RWPE2 (cell line): ENCODE measurements around the gene TMEM145.

ENCODE experiments used
- ATAC-seq: fragments of 200-7000 bp; cut with Tn5 transposase; 3 replicates; pipeline ENCODE4 v1.9.1; 2021; ENCODE audit warnings: low read depth
- DNase-seq: peaks from one replicate; pipeline ENCODE4 v3.0.0-alpha.2; 2020; ENCODE audit warnings: low spot score
- H3K27ac ChIP-seq: fragments of 450-650 bp; 2 replicates; pipeline ENCODE4 v1.5.1; 2017; ENCODE audit warnings: mild to moderate bottlenecking; ENCODE audit not compliant: poor library complexity, severe bottlenecking
- H3K27me3 ChIP-seq: fragments of 250-450 bp; sonication (Bioruptor Pico); 2 replicates; pipeline ENCODE4 v1.5.1; 2021; ENCODE audit warnings: mild to moderate bottlenecking, moderate library complexity; ENCODE audit not compliant: insufficient read depth, poor library complexity, severe bottlenecking
- H3K36me3 ChIP-seq: fragments of 250-450 bp; sonication (Bioruptor Pico); 2 replicates; pipeline ENCODE4 v1.5.1; 2020; ENCODE audit warnings: low read depth, mild to moderate bottlenecking, moderate library complexity
- H3K4me1 ChIP-seq: fragments of 250-450 bp; sonication (Bioruptor Pico); 2 replicates; pipeline ENCODE4 v1.5.1; 2021; ENCODE audit warnings: mild to moderate bottlenecking, moderate library complexity; ENCODE audit not compliant: insufficient read depth, poor library complexity, severe bottlenecking
- H3K4me3 ChIP-seq: fragments of 250-450 bp; sonication (Bioruptor Pico); 2 replicates; pipeline ENCODE4 v1.5.1; 2021; ENCODE audit warnings: mild to moderate bottlenecking, moderate library complexity; ENCODE audit not compliant: severe bottlenecking
- H3K9me3 ChIP-seq: fragments of 250-450 bp; sonication (Bioruptor Pico); 2 replicates; pipeline ENCODE4 v1.5.1; 2021; ENCODE audit warnings: mild to moderate bottlenecking, moderate library complexity; ENCODE audit not compliant: severe bottlenecking
- CTCF ChIP-seq: fragments of 450-650 bp; IDR thresholded peaks from one replicate; pipeline ENCODE4 v1.5.1; 2017; ENCODE audit warnings: mild to moderate bottlenecking, moderate library complexity; ENCODE audit not compliant: poor library complexity, severe bottlenecking

Gene TMEM145

GRCh38 chr19:42323852-42324654 is 10.9 kb downstream of the TMEM145 start:
- no peak overlapping the region for H3K27ac ChIP-seq
- peak overlapping the region; percentile 1 for H3K4me3 ChIP-seq
- TF ChIP-seq CTCF, result no peak
- no peak for ATAC-seq
- no peak for DNase-seq
- H3K27me3 ChIP-seq, result no peaks in the 10 kb centered on the region
- no peaks in the 10 kb centered on the region for H3K9me3 ChIP-seq
- H3K36me3 ChIP-seq, result no peaks in the 10 kb centered on the region
- H3K4me1 ChIP-seq, result peaks cover 3% of the 10 kb centered on the region

- H3K27me3 ChIP-seq, result no peaks in the 10 kb centered on the region
- no peaks in the 10 kb centered on the region for H3K9me3 ChIP-seq
- ATAC-seq, result no peak
- H3K4me3 ChIP-seq, result peak overlapping the region; percentile 1
- H3K27ac ChIP-seq, result no peak overlapping the region
- peaks cover 3% of the 10 kb centered on the region for H3K4me1 ChIP-seq
- no peaks in the 10 kb centered on the region for H3K36me3 ChIP-seq
- no peak for DNase-seq
- TF ChIP-seq CTCF, result no peak
Measured at GRCh38 chr19:42324655-42325307, 11.7 kb downstream of the TMEM145 start.

- H3K36me3 ChIP-seq, result no peaks in the 10 kb centered on the region
- no peaks in the 10 kb centered on the region for H3K27me3 ChIP-seq
- H3K4me3 ChIP-seq, result peak within 1 kb of the TSS; percentile 69
- peak; percentile 91 for TF ChIP-seq CTCF
- ATAC-seq (peak; percentile 96), DNase-seq (peak; percentile 94)
- no peaks in the 10 kb centered on the region for H3K9me3 ChIP-seq
- H3K27ac ChIP-seq, result peak within 1 kb of the TSS; percentile 33
- peaks cover 3% of the 10 kb centered on the region for H3K4me1 ChIP-seq
Measured at GRCh38 chr19:42325308-42325895, 12.3 kb downstream of the TMEM145 start, which contains the start of gene MEGF8. Gene MEGF8 (plus strand): TSS chr19:42325635. CDS start chr19:42326244, 609 bp downstream.

- ATAC-seq, result peak; percentile 21
- TF ChIP-seq CTCF, result no peak
- peaks cover 3% of the 10 kb centered on the region for H3K4me1 ChIP-seq
- no peaks in the 10 kb centered on the region for H3K9me3 ChIP-seq
- DNase-seq, result no peak
- H3K27ac ChIP-seq, result peak overlapping the region; percentile 33
- H3K36me3 ChIP-seq, result no peaks in the 10 kb centered on the region
- H3K27me3 ChIP-seq, result no peaks in the 10 kb centered on the region
- H3K4me3 ChIP-seq, result peak overlapping the region; percentile 69
Measured at GRCh38 chr19:42325896-42326771, 13.0 kb downstream of the TMEM145 start.
